Stomach (tissue), 4 donors: Measurements from ENCODE around the gene FAM163B.

Experiments
- EP300 ChIP-seq: sonication (generic); formaldehyde crosslinking; IDR thresholded peaks from one replicate; pipeline ENCODE4 v1.6.1; 2017; ENCODE audit warnings: antibody characterized with exemption
- POLR2A ChIP-seq, 4 donors: fragments of 450-650 bp; IDR thresholded peaks; one replicate each; pipeline ENCODE4 v1.6.1; 2016; ENCODE audit warnings: antibody characterized with exemption in 4 of 4, control low read depth in 2 of 4, mild to moderate bottlenecking in 1 of 4, moderate library complexity in 1 of 4
- POLR2AphosphoS5 ChIP-seq, 3 donors: sonication (generic); formaldehyde crosslinking; IDR thresholded peaks; one replicate each; pipeline ENCODE4 v1.6.1; 2016; ENCODE audit warnings: antibody characterized with exemption in 3 of 3
- TF ChIP-seq, protein P1 (sequence below), 7 experiments: fragments of 450-650 bp in 4 of 7; fragments of 200-600 bp in 3 of 7; sonication (generic) in 3 of 7; IDR thresholded peaks; one replicate each; pipeline ENCODE4 v1.5.1; 2016 to 2019; ENCODE audit warnings: antibody characterized with exemption in 7 of 7, control low read depth in 2 of 7, mild to moderate bottlenecking in 1 of 7

DNA sequence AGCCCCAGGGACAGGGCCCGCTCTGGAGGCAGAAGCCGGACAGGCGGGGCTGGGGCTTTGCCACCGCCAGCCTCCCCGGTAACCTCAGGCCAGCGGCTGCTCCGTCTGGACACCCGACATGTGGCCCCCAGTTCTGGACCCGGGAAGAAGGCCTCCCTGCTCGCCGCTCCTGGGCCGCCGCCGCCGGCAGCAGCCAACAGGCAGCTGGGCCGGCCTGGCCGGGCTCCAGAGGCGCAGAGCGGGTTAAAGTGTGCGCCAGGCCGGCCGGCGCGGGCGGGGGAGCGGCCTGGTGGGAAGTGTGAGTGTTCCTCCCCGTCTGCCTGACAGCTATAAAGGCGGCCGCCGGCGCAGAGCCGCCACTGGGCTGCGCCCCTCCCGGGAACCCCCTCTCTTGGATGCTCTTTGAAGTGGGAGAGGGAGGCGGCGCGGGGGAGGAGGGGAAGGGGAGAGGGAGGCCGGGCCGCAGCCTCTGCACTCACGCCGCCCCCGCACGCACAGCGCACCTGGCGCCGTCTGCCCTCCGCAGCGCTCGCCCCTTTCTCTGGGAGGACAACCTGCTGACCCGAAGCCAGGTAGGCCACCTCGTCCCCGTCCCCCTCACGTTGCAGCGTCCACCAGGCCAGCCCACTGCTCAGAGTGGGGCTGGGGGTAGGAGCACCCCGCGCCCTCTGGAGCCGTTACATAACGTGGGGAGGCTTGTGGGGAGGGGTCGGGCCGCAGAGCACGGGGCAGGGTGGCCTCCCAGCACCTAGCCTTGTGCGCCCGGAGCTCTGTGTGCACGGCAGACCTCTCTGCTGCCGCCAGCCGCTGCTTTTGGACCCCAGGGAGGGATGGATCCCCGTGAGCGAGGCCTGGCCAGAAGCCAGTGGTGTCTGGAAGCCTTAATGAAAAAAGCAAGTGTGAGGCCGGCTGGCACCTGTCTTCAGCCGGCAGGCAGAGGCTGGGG lies 74.6 kb downstream of the FAM163B start, which contains the start of gene ADAMTSL2:
- TF ChIP-seq, protein P1, sequence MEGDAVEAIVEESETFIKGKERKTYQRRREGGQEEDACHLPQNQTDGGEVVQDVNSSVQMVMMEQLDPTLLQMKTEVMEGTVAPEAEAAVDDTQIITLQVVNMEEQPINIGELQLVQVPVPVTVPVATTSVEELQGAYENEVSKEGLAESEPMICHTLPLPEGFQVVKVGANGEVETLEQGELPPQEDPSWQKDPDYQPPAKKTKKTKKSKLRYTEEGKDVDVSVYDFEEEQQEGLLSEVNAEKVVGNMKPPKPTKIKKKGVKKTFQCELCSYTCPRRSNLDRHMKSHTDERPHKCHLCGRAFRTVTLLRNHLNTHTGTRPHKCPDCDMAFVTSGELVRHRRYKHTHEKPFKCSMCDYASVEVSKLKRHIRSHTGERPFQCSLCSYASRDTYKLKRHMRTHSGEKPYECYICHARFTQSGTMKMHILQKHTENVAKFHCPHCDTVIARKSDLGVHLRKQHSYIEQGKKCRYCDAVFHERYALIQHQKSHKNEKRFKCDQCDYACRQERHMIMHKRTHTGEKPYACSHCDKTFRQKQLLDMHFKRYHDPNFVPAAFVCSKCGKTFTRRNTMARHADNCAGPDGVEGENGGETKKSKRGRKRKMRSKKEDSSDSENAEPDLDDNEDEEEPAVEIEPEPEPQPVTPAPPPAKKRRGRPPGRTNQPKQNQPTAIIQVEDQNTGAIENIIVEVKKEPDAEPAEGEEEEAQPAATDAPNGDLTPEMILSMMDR (IDR thresholded peaks at IDR 0.05): no peak
- no peak for TF ChIP-seq POLR2A (IDR thresholded peaks at IDR 0.05)
- no peak for TF ChIP-seq EP300
- TF ChIP-seq POLR2AphosphoS5 (IDR thresholded peaks at IDR 0.05): peak in 1 of 3 donors; percentile 10
